ENCODE measurements around the gene SPOPL.
"Not testable (repeated sequence)": the region's sequence is repeated elsewhere in the genome, so short reads cannot be mapped to it uniquely, and the experiment has no call there.

The SPOPL gene

GRCh38 chr2:138495384-138495783 lies 6.2 kb upstream of the SPOPL start:
- DNase-seq = no peak

GRCh38 chr2:138496096-138496651 lies 5.4 kb upstream of the SPOPL start:
- DNase-seq = no peak

GRCh38 chr2:138497294-138497693 lies 4.3 kb upstream of the SPOPL start:
- DNase-seq = no peak

- no peak for DNase-seq
Observed at GRCh38 chr2:138499684-138500083, 1.9 kb upstream of the SPOPL start.

- no peak for DNase-seq
Observed at GRCh38 chr2:138500592-138501424, 762 bp upstream of the SPOPL start.

- no peak for DNase-seq
Observed at GRCh38 chr2:138502255-138503086, 901 bp downstream of the SPOPL start.

- no peak for DNase-seq
Observed at GRCh38 chr2:138503087-138503442, 1.5 kb downstream of the SPOPL start.

GRCh38 chr2:138503652-138504051 lies 2.1 kb downstream of the SPOPL start:
- DNase-seq = no peak

GRCh38 chr2:138504092-138504491 lies 2.5 kb downstream of the SPOPL start:
- DNase-seq = no peak

- DNase-seq = no peak
Observed at GRCh38 chr2:138504546-138505235, 3.1 kb downstream of the SPOPL start.

- no peak for DNase-seq
Observed at GRCh38 chr2:138507267-138507666, 5.7 kb downstream of the SPOPL start.

GRCh38 chr2:138510319-138510718 lies 8.7 kb downstream of the SPOPL start:
- DNase-seq = no peak

- DNase-seq = no peak
Observed at GRCh38 chr2:138512672-138513071, 11.1 kb downstream of the SPOPL start.

- no peak for DNase-seq
Observed at GRCh38 chr2:138514173-138514572, 12.6 kb downstream of the SPOPL start.

- DNase-seq = no peak
Observed at GRCh38 chr2:138515092-138515491, 13.5 kb downstream of the SPOPL start.

- no peak for DNase-seq
Observed at GRCh38 chr2:138516030-138516704, 14.6 kb downstream of the SPOPL start.

- DNase-seq = no peak
Observed at GRCh38 chr2:138518860-138519259, 17.3 kb downstream of the SPOPL start.

GRCh38 chr2:138521821-138522220 lies 20.3 kb downstream of the SPOPL start:
- no peak for DNase-seq

- no peak for DNase-seq
Observed at GRCh38 chr2:138522556-138522955, 21.0 kb downstream of the SPOPL start.

- DNase-seq = not testable (repeated sequence)
Observed at GRCh38 chr2:138523018-138523672, 21.6 kb downstream of the SPOPL start.

GRCh38 chr2:138523673-138524042 lies 22.1 kb downstream of the SPOPL start:
- not testable (repeated sequence) for DNase-seq

GRCh38 chr2:138524353-138524752 lies 22.8 kb downstream of the SPOPL start:
- DNase-seq = not testable (repeated sequence)

Data from activated effector memory CD4-positive, alpha-beta T cell treated with Interleukin-2 at 50 U/mL for 16 hours (primary cell).